Measurements from ENCODE around the gene TMEM214.

Gene TMEM214

DNA sequence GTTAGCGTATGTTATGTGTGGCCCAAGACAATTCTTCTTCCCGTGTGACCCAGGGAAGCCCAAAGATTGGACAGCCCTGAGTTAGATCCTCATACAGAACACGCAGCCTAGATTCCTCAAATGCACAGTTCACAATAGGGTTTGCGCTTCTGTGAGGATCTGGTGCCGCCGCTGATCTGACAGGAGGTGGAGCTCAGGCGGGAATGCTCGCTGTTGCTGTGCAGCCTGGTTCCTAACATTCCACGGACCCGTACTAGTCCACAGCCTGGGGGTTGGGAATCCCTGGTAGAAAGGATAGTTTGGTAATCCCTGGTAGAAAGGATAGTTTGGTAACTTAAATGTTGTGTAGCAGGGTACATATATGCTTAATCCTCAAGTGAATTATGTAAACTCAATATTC is 35.4 kb upstream of the TMEM214 start:
- Histone ChIP-seq H4K20me1 (no peaks in the 10 kb centered on the region), H3K4me1 (no peaks in the 10 kb centered on the region), H3K4me2 (no peak overlapping the region), H3K9me3 (no peaks in the 10 kb centered on the region), H3K9ac (no peak overlapping the region), H3K4me3 (no peak overlapping the region), H3K36me3 (no peaks in the 10 kb centered on the region), H3K27me3 (no peaks in the 10 kb centered on the region), H3K27ac (no peak overlapping the region)
- TF ChIP-seq Cebpa-rat (IDR thresholded peaks at IDR 0.05) = no peak

DNA sequence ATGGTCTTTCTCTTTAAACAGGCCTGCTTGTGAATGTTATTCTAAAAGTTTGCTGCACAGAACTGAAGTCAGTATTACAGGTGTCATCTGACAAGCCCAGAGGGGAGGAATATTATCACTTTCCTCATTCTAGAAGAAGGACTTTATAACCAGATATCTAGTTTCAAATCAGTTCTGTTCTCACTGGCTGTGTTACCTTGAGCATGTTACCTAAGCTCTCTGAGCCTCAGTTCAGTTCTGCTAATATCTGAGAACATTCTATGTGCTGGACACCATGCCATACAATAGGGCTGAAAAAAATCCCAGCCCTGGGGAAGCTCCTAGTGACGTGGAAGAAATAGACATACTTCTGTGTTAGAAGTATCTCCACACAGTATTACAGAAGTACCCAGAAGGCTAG is 34.4 kb upstream of the TMEM214 start:
- TF ChIP-seq Cebpa-rat (IDR thresholded peaks at IDR 0.05) = no peak
- no peaks in the 10 kb centered on the region for H3K4me1 ChIP-seq

DNA sequence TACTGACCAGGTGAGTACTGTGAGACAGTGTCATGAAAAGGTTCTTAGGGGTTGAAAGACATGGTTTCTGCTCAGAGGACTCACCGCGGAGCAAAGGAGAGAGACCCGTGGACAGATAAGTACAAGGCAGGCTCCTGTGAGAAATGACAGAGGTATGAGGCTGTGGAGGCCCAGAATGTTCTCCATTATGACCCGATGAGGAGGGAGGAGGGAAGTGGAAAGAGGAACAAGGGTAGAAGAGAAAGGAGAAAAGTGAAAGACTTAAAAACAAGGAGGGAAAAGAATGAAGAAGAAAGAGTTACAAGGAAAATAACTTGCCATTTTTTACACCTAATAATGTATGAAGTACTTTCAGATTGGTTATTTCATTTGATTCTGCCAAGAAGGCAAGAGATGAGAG is 32.5 kb upstream of the TMEM214 start:
- no peak overlapping the region for H3K4me2 ChIP-seq
- no peaks in the 10 kb centered on the region for H3K27me3 ChIP-seq
- H3K36me3 ChIP-seq = no peaks in the 10 kb centered on the region
- no peaks in the 10 kb centered on the region for H3K4me1 ChIP-seq
- no peak overlapping the region for H3K4me3 ChIP-seq
- no peak for TF ChIP-seq Cebpa-rat (IDR thresholded peaks at IDR 0.05)
- H4K20me1 ChIP-seq = no peaks in the 10 kb centered on the region
- no peaks in the 10 kb centered on the region for H3K9me3 ChIP-seq
- H3K9ac ChIP-seq = no peak overlapping the region
- H3K27ac ChIP-seq = no peak overlapping the region

More for the DNA sequence above, 34.4 kb upstream of the TMEM214 start:
- H3K9me3 ChIP-seq = no peaks in the 10 kb centered on the region
- H3K9ac ChIP-seq = no peak overlapping the region
- H4K20me1 ChIP-seq = no peaks in the 10 kb centered on the region
- H3K36me3 ChIP-seq = no peaks in the 10 kb centered on the region
- H3K4me3 ChIP-seq = no peak overlapping the region
- H3K27me3 ChIP-seq = no peaks in the 10 kb centered on the region
- H3K4me2 ChIP-seq = no peak overlapping the region
- H3K27ac ChIP-seq = no peak overlapping the region

DNA sequence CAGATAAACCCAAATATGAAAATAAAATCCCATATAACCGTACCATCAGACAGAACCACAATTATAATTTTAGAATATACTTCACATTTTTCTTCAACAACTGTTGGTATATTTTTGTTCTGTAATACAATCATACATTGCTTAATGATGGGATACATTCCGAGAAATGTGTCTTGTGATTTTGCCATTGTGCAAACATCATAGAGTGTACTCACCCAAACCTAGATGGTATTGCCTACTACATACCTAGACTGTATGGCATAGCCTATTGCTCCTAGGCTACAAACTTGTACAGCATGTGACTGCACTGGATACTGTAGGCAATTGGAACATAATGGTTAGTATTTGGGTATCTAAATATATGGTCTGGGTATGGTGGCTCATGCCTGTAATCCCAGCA is 31.8 kb upstream of the TMEM214 start:
- Histone ChIP-seq H3K9me3 (no peaks in the 10 kb centered on the region), H3K36me3 (no peaks in the 10 kb centered on the region), H3K4me3 (no peak overlapping the region), H3K9ac (no peak overlapping the region), H3K27me3 (no peaks in the 10 kb centered on the region), H3K27ac (no peak overlapping the region), H3K4me2 (no peak overlapping the region), H3K4me1 (no peaks in the 10 kb centered on the region), H4K20me1 (no peaks in the 10 kb centered on the region)
- TF ChIP-seq Cebpa-rat (IDR thresholded peaks at IDR 0.05) = no peak

DNA sequence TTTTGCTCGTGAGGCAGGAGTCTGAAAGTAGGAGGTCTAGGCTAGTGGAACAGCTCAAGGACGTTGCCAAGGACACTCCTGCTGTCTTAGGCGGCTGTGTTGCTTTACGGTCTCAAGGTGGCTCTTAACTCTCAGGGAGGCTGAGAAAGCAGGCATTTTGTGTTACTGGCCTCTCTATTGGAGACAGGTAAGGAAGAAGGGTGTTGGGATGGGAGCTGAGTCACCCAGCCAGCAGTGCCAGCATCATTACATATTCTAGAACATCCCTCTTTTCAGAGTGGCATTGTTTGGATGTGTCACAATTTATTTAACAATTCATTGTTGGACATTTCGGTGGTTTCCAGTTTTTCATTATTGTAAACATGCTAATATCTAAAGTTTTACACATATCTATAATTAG is 30.8 kb upstream of the TMEM214 start:
- Histone ChIP-seq H3K9me3 (no peaks in the 10 kb centered on the region), H3K36me3 (no peaks in the 10 kb centered on the region), H3K9ac (no peak overlapping the region), H3K4me2 (no peak overlapping the region), H3K27me3 (no peaks in the 10 kb centered on the region), H3K27ac (no peak overlapping the region), H3K4me1 (no peaks in the 10 kb centered on the region), H3K4me3 (no peak overlapping the region), H4K20me1 (no peaks in the 10 kb centered on the region)
- no peak for TF ChIP-seq Cebpa-rat (IDR thresholded peaks at IDR 0.05)

DNA sequence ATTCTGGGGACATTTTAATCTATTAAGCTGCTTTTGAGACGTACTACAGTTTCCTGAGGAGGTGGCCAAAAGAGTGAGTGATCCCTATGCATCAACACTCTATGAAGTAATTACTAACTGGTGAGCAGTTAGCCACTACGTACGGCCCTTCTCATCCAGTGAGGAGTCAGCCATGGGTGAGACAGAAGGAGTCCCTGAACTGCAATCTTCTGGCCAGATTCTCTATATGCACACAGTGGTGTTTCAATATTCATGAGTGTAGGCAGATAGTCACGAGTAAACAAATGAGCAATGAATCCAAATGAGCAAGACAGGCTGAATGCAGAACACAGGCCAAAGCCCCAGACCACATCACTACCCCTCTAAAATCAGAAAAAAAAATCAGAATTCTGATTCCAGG is 29.8 kb upstream of the TMEM214 start:
- Histone ChIP-seq H3K27ac (no peak overlapping the region), H3K4me2 (no peak overlapping the region), H3K9ac (no peak overlapping the region), H3K4me3 (no peak overlapping the region), H3K36me3 (no peaks in the 10 kb centered on the region), H3K9me3 (no peaks in the 10 kb centered on the region), H4K20me1 (no peaks in the 10 kb centered on the region), H3K27me3 (no peaks in the 10 kb centered on the region), H3K4me1 (no peaks in the 10 kb centered on the region)
- no peak for TF ChIP-seq Cebpa-rat (IDR thresholded peaks at IDR 0.05)

DNA sequence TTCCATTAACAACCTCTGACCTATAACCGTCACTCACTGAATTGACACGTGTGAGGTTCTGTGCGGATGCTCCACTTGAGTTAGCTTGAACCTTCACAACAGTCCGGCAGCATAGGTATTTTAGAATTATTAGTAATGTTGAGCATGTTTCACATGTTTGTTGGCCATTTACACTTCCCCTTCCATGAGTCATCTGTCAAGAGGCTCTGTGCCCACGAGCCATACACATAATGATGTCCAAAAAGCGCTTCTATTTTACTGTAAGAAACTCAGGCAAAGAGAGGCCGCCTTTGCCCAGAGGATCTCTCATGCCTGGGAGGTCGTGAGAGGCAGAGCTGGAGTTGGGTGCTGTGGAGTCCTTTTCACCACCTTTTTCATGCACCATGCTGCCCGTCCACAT is 28.9 kb upstream of the TMEM214 start:
- Histone ChIP-seq H3K27me3 (no peaks in the 10 kb centered on the region), H3K4me1 (no peaks in the 10 kb centered on the region), H3K9ac (no peak overlapping the region), H4K20me1 (no peaks in the 10 kb centered on the region), H3K4me2 (no peak overlapping the region), H3K36me3 (no peaks in the 10 kb centered on the region), H3K27ac (no peak overlapping the region), H3K4me3 (no peak overlapping the region), H3K9me3 (no peaks in the 10 kb centered on the region)
- no peak for TF ChIP-seq Cebpa-rat (IDR thresholded peaks at IDR 0.05)

DNA sequence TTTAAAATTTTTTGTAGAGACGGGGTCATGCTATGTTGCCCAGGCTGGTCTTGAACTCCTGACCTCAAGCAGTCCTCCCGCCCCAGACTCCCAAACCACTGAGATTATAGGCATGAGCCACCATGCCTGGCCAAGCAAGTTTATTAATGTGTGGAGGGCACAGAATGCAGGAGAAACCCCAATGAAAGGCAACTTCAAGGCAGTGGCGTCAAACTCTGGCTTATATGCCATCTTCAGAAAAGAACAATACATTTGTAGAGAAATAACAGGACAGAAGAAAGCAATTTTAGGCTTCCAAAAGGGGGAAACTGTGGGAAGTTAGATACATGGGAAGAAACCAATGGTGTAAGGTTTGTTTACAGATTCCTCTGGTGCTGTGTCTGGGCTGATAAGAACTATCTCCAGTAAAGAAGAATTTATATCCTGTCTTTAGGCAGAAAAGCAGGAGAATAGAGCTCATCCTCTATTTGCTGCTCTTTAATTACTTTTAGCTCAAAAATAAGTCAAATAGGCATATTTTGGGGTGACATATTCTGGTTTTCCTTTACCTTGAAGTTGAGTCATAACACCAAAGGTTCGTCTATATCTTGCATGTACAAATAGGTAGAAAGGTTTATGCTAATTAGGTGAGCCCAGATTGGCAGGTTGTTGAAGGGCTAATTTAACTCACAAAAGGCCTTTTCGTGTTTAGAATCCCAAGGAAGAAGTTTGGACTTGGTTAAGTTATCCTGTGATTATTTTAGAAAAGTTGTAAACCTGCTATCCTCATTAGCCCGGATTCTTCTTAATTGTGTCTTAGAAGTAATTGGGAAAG is 26.0 kb upstream of the TMEM214 start:
- H3K36me3 ChIP-seq = no peaks in the 10 kb centered on the region
- no peaks in the 10 kb centered on the region for H3K4me1 ChIP-seq
- no peak overlapping the region for H3K4me2 ChIP-seq
- H4K20me1 ChIP-seq = no peaks in the 10 kb centered on the region
- no peak for TF ChIP-seq Cebpa-rat (IDR thresholded peaks at IDR 0.05)
- no peak overlapping the region for H3K27ac ChIP-seq
- H3K27me3 ChIP-seq = no peaks in the 10 kb centered on the region
- H3K9ac ChIP-seq = no peak overlapping the region
- H3K4me3 ChIP-seq = no peak overlapping the region
- no peaks in the 10 kb centered on the region for H3K9me3 ChIP-seq

DNA sequence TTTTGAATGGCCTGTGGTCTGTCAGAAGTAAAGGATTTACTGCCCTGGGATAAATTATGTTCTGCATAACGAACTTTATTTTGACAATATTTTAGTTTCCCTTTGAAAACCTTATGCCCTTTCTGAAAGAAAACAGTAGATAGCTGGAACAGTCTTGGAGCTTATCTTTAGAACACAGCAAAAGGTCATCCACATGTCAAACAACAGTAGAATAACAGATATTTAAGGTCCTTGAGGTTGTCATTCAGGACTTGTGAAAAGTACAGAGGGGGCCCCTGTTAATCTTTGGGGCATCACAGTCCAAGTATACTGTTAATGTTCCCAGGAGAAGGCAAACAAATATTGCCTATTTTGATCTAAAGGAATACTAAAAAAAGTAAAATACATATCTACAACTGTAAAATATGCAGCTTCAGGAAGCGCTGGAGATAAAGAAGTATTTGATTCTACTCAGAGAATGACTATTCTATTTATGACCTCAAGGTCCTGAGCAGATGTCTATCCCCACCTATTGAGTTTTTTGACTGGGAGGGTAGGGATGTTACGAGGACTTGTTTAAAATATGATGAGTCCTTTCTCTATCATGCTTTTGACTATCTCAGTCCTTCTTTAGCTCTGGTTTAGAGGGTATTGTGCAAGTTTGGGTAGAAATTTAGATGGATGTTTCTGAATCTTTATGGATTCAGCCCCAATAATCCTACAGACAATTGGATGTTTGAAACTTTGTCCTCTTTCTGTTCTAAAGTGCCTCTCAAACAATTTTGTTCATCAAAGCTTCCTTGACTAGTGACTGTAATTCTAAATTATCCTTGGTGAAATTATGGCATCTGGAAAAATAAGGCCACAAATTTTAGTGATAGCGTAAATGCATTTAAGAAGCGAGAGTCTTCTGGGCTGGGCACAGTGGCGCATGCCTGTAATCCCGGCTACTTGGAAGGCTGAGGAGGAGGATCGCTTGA is 25.1 kb upstream of the TMEM214 start:
- no peaks in the 10 kb centered on the region for H3K36me3 ChIP-seq
- no peak overlapping the region for H3K9ac ChIP-seq
- H3K4me2 ChIP-seq = no peak overlapping the region
- no peaks in the 10 kb centered on the region for H3K27me3 ChIP-seq
- H3K9me3 ChIP-seq = no peaks in the 10 kb centered on the region
- H3K27ac ChIP-seq = no peak overlapping the region
- no peaks in the 10 kb centered on the region for H3K4me1 ChIP-seq
- H4K20me1 ChIP-seq = no peaks in the 10 kb centered on the region
- no peak for TF ChIP-seq Cebpa-rat (IDR thresholded peaks at IDR 0.05)
- no peak overlapping the region for H3K4me3 ChIP-seq

DNA sequence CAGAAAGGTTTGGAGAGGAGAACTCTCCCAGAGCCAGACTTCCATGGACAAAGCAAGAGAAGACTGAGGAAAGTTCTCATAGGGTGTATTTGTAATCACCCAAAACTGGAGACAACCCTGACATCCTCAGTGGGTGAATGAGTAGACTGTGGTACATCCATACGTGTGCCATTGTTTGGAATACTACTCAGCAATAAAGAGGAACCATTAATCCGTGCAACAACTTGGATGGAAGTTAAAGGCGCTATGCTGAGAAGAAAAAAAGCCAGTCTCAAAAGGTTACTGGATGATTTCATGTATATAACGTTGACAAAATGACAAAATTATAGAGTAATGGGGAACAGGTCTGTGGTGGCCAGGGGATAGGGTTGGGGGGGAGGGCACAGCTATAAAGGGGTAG is 24.1 kb upstream of the TMEM214 start:
- no peaks in the 10 kb centered on the region for H3K4me1 ChIP-seq
- H3K4me2 ChIP-seq = no peak overlapping the region
- no peaks in the 10 kb centered on the region for H3K27me3 ChIP-seq
- no peak for TF ChIP-seq Cebpa-rat (IDR thresholded peaks at IDR 0.05)
- no peaks in the 10 kb centered on the region for H3K9me3 ChIP-seq
- H3K27ac ChIP-seq = no peak overlapping the region
- no peak overlapping the region for H3K9ac ChIP-seq
- 0 out of 2 replicates have a peak, but pooled peaks cover 7% of the 10 kb centered on the region for H4K20me1 ChIP-seq
- no peak overlapping the region for H3K4me3 ChIP-seq
- H3K36me3 ChIP-seq = no peaks in the 10 kb centered on the region
